HUES64 (cell line): ENCODE results near the gene PLEKHM2.

ENCODE experiments used
- H3K27ac ChIP-seq: 2 replicates; pipeline ENCODE4 v1.7.0; 2013; ENCODE audit warnings: low read depth, low read length, inconsistent platforms
- H3K27me3 ChIP-seq: 2 replicates; pipeline ENCODE4 v1.6.1; 2013; ENCODE audit warnings: mild to moderate bottlenecking, low read length; ENCODE audit not compliant: insufficient read depth
- H3K36me3 ChIP-seq: 2 replicates; pipeline ENCODE4 v1.6.1; 2013; ENCODE audit warnings: mild to moderate bottlenecking, low read length; ENCODE audit not compliant: insufficient read depth
- H3K4me1 ChIP-seq: 2 replicates; pipeline ENCODE4 v1.6.1; 2013; ENCODE audit warnings: mild to moderate bottlenecking, low read length, moderate library complexity; ENCODE audit not compliant: insufficient read depth
- H3K4me3 ChIP-seq: 2 replicates; pipeline ENCODE4 v1.5.1; 2013; ENCODE audit warnings: mild to moderate bottlenecking, low read length, moderate library complexity
- H3K9ac ChIP-seq: 2 replicates; pipeline ENCODE4 v1.6.1; 2013; ENCODE audit warnings: mild to moderate bottlenecking, low read depth, low read length
- H3K9me3 ChIP-seq: 2 replicates; pipeline ENCODE4 v1.6.1; 2013; ENCODE audit warnings: low read depth, low read length; ENCODE audit not compliant: insufficient read depth
- WGBS: fragments of 150-250, 120-280 bp; methylation state at CpG from one replicate; pipeline ENCODE4 v1.1.7; 2013; ENCODE audit warnings: missing lambda C conversion rate; 5-methylcytosine and 5-hydroxymethylcytosine counted together

PLEKHM2 gene

GRCh38 chr1:15756143-15757015 lies 72.3 kb downstream of the PLEKHM2 start:
- H3K36me3 ChIP-seq: no peaks in the 10 kb centered on the region
- no peak overlapping the region for H3K4me3 ChIP-seq
- 56% methylated on average over 21 of the region's 21 CpGs for WGBS
- no peak overlapping the region; the same call in 1 of the 2 replicates for H3K27ac ChIP-seq
- no peaks in the 10 kb centered on the region for H3K9me3 ChIP-seq
- H3K9ac ChIP-seq: no peak overlapping the region
- H3K27me3 ChIP-seq: no peaks in the 10 kb centered on the region
- peaks cover 37% of the 10 kb centered on the region for H3K4me1 ChIP-seq

DNA sequence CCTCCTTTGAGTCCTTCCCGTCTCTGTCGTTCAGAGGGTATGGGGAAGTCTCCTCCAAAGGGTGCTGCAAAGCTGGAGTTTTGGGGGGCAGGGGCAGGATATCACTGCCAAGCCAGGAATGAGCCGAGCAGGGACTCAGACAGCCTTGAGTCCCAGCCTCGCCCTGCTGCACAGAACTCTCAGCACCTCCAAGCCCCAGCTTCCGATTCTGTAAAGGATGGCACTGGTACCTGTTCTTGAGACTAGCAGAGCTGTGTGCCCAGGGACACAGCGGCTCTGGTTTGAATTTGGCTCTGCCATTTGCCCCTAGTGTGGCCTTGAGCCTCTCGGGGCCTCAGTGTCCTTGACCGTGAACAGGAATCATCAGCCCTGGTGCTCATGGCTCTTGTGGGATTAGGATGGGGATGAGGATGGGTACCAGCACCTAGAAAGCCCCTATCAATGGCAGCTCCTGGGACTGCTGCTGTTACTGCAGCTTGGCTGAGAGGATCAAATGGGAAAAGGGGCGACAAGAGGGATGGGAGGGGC lies 73.0 kb downstream of the PLEKHM2 start:
- no peaks in the 10 kb centered on the region for H3K36me3 ChIP-seq
- 78% methylated on average over 8 of the region's 9 CpGs for WGBS
- H3K27me3 ChIP-seq: no peaks in the 10 kb centered on the region
- peak overlapping the region; percentile 81; the same call in 1 of the 2 replicates for H3K27ac ChIP-seq
- H3K9ac ChIP-seq: no peak overlapping the region
- H3K4me3 ChIP-seq: peak overlapping the region; percentile 57
- H3K9me3 ChIP-seq: no peaks in the 10 kb centered on the region
- H3K4me1 ChIP-seq: peaks cover 38% of the 10 kb centered on the region

GRCh38 chr1:15757575-15758342 lies 73.6 kb downstream of the PLEKHM2 start:
- Histone ChIP-seq H3K9me3 (no peaks in the 10 kb centered on the region), H3K27me3 (no peaks in the 10 kb centered on the region), H3K9ac (peak overlapping the region; percentile 77), H3K4me1 (peaks cover 38% of the 10 kb centered on the region), H3K27ac (peak overlapping the region; percentile 81; the same call in 1 of the 2 replicates), H3K36me3 (peaks cover 4% of the 10 kb centered on the region; the same call in 1 of the 2 replicates), H3K4me3 (peak overlapping the region; percentile 57)
- 7% methylated on average over 23 of the region's 24 CpGs for WGBS

DNA sequence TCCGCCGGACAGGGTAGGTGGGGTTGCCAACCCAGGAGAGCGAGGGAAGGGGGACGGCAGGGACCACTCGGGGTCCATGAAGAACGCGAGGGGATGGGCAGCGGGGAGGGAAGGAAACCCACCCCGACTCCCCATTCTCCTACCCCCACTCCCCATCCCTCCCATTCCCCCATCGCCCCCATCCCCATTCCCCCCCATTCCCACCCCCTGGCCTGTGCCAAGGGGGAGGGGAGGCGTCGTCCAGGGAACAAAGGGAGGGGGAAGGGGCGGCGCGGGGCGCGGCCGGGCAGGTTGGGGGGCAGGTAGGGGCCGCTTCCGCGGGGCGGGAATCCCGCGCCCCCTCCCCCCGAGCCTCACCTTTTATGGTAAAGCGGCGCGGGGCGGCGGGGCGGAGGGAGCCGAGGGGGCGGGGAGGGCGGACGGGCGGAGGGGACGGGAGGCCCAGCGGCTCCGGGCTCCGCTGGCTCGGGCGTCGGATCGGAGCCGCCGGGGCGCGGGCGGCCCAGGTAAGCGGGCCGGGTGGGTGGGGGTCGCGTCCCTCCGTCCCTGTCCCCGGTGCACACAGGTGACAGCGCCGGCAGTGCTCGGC lies 74.3 kb downstream of the PLEKHM2 start, which contains the start of gene FBLIM1:
Gene FBLIM1 (plus strand): TSS at position 453 of the 589 bp plus-strand sequence. CDS start 6,189 bp downstream, outside the sequence.
- H3K27me3 ChIP-seq: no peaks in the 10 kb centered on the region
- peak within 1 kb of the TSS; percentile 85 for H3K4me3 ChIP-seq
- no peaks in the 10 kb centered on the region for H3K9me3 ChIP-seq
- peaks cover 5% of the 10 kb centered on the region; the same call in 1 of the 2 replicates for H3K36me3 ChIP-seq
- H3K27ac ChIP-seq: peak within 1 kb of the TSS; percentile 81; the same call in 1 of the 2 replicates
- WGBS: under 1% methylated on average over 42 of the region's 58 CpGs
- H3K4me1 ChIP-seq: peaks cover 38% of the 10 kb centered on the region
- H3K9ac ChIP-seq: peak within 1 kb of the TSS; percentile 93

- peak overlapping the region; percentile 76; the same call in 1 of the 2 replicates for H3K27ac ChIP-seq
- no peaks in the 10 kb centered on the region for H3K27me3 ChIP-seq
- H3K4me3 ChIP-seq: peak overlapping the region; percentile 85
- peak overlapping the region; percentile 93 for H3K9ac ChIP-seq
- H3K36me3 ChIP-seq: peaks cover 8% of the 10 kb centered on the region
- WGBS: under 1% methylated on average over 58 of the region's 58 CpGs
- peaks cover 38% of the 10 kb centered on the region for H3K4me1 ChIP-seq
- H3K9me3 ChIP-seq: no peaks in the 10 kb centered on the region
Observed at GRCh38 chr1:15758953-15759661, 75.0 kb downstream of the PLEKHM2 start.

GRCh38 chr1:15760520-15761211 lies 76.5 kb downstream of the PLEKHM2 start:
- Histone ChIP-seq H3K9me3 (no peaks in the 10 kb centered on the region), H3K9ac (peak overlapping the region; percentile 39; the same call in 1 of the 2 replicates), H3K4me1 (peaks cover 34% of the 10 kb centered on the region), H3K4me3 (peak overlapping the region; percentile 85), H3K36me3 (peaks cover 23% of the 10 kb centered on the region), H3K27me3 (no peaks in the 10 kb centered on the region), H3K27ac (peak overlapping the region; percentile 39)
- WGBS: 45% methylated on average over 12 of the region's 12 CpGs

DNA sequence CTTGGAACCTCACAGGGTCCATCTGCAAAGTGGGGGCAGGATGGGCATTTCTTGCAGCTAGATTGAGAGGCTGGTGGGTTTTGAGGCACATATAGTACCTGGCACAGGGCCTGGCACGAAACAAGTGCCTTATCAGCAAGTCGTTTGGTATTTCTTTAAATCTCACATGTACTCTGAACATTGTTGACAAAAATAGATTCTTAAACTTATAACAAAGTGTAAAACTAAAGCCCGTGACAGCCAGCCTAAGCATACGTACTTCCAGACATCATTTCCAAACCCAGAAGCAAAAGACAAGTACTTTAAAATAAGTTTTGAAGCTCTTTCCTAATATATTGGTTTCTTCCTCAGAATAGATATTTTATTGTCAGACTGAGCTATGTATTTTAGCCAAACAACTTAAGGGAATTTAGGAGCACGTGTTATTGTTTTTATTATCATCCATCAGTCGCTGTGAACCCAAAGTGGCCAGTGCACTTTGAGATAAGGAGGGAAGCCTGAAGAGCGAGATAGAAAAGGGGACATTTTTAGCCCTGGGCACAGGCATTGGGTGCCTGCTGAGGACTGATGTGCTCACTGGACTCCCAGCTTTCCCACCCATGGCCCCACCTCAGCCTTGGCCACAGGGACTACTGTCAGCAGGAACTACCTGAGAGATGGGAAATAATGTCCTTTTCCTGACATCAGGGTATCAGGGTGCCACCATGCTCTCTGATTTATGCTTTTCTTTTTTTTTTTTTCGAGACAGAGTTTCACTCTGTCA lies 77.4 kb downstream of the PLEKHM2 start:
- 90% methylated on average over 8 of the region's 8 CpGs for WGBS
- Histone ChIP-seq H3K36me3 (peaks cover 30% of the 10 kb centered on the region), H3K27me3 (no peaks in the 10 kb centered on the region), H3K9me3 (no peaks in the 10 kb centered on the region), H3K4me3 (no peak overlapping the region; the same call in 1 of the 2 replicates), H3K4me1 (peaks cover 27% of the 10 kb centered on the region), H3K9ac (no peak overlapping the region), H3K27ac (no peak overlapping the region)

DNA sequence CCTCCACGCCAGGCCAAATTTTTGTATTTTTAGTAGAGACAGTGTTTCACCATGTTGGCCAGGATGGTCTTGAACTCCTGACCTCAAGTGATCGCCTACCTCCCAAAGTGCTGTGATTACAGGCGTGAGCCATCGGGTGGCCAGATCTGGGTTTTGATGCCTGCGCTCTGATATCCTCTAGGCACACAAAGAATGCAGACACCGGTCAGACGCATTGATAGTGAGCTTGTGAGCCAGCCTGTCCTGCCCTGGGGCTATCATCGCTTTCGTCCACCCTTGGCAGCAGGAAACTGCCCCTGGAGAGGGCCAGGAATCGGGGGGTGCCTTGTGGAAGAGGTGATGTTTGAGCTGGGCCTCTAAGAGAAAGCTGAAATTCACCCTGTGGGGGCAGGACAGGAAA lies 78.4 kb downstream of the PLEKHM2 start:
- no peak overlapping the region for H3K9ac ChIP-seq
- no peaks in the 10 kb centered on the region for H3K27me3 ChIP-seq
- no peak overlapping the region for H3K4me3 ChIP-seq
- H3K27ac ChIP-seq: no peak overlapping the region
- peaks cover 38% of the 10 kb centered on the region for H3K36me3 ChIP-seq
- 79% methylated on average over 10 of the region's 10 CpGs for WGBS
- H3K9me3 ChIP-seq: no peaks in the 10 kb centered on the region
- H3K4me1 ChIP-seq: peaks cover 17% of the 10 kb centered on the region

GRCh38 chr1:15764269-15764764 lies 80.2 kb downstream of the PLEKHM2 start:
- WGBS: 86% methylated on average over 10 of the region's 10 CpGs
- H3K36me3 ChIP-seq: peaks cover 55% of the 10 kb centered on the region
- no peaks in the 10 kb centered on the region for H3K27me3 ChIP-seq
- no peaks in the 10 kb centered on the region for H3K9me3 ChIP-seq
- H3K9ac ChIP-seq: no peak overlapping the region
- no peak overlapping the region; the same call in 1 of the 2 replicates for H3K27ac ChIP-seq
- H3K4me3 ChIP-seq: no peak overlapping the region
- peaks cover 12% of the 10 kb centered on the region for H3K4me1 ChIP-seq
